HG03575 (cell line): ENCODE results near the gene SNX7.

Experiments used
- ATAC-seq: cut with Tn5 transposase; IDR thresholded peaks from one replicate; pipeline ENCODE4 v1.9.1; 2021; ENCODE audit not compliant: unreplicated experiment, insufficient number of reproducible peaks, low FRiP score; ENCODE audit errors: extremely low read depth

SNX7 gene

DNA sequence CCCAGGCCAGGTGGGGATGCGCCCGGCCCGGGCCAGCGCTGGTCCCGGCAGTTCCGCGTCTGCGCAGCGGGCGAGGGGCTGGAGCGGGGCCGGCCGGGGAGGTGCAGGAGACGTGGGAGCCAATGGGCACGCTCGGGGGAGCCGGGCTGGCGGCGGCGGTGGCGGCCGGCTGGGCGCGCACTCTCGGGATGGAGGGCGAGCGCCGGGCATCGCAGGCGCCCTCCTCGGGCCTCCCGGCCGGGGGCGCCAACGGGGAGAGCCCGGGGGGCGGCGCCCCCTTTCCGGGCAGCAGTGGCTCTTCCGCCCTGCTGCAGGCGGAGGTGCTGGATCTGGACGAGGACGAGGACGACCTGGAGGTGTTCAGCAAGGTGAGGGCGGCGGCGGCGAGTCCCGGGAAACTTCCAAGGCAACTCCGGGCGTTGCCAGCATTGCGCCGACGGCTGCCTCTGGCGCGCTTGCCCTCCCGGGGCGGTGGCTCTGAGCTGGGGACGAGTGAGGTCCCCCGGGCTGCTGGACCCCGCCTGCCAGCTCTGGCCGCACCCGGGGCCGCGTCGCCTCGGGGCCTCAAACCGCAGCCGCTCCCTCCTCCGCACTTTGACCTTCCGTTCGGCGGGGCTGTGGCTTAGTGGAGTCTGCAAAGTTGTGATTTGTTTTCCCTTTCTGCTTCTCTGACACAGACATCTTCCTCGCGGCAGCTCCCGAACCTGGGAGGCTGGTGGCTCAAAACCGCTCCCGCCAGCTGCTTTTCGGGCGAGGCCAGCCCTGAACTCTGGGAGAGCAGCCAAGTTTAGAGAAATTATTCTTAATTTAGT is at the start of gene SNX7:
Gene SNX7, plus strand, starts transcription at position 178 of the 812 bp plus-strand sequence. Its CDS starts 11 bp downstream, at position 189.
- no peak for ATAC-seq

- no peak for ATAC-seq
Measured at GRCh38 chr1:98637316-98637715, 24.2 kb upstream of the SNX7 start.

GRCh38 chr1:98638185-98638584 is 23.3 kb upstream of the SNX7 start:
- ATAC-seq, result no peak

DNA sequence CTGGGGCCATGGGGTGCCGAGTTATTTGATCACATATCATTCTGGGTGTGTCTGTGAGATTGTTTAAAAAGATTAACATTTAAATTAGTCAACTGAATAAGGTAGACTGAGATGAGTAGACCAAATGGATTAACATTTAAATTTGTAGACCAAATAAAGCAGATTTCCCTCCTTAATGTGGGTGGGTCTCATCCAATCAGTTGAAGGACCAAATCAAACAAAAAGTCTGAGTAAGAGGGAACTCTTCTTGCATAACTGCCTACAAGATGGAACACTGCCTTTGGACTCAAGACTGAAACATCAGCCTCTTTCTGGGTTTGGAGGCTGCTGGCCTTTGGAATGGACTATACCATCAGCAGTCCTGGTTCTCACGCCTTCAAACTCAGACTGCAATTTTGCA is 17.0 kb upstream of the SNX7 start:
- no peak for ATAC-seq

DNA sequence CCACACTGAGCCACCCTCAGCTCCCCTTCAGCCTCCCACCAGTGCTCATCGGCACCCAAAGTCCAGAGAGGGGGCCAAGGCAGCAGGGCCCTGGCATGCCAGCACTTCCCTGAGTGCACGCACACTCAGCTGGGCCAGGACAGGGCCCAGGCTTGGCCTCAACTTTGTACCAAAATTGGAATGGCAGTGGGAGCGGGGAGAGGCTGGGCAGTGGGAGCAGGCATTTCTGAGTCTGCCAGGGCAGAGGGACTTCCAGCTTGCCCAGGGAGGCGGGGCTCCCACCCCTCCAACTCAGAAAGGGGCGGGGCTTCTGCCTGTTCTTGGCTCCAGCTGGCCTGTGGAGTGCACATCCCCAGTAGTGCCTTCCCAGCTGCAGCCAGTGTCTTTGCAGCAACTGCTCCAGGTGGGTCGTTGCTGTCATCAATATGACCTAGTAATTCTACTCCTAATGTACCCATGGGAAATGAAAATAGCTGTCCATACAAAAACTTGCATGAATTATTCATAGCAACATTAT is 10.3 kb upstream of the SNX7 start:
- no peak for ATAC-seq

DNA sequence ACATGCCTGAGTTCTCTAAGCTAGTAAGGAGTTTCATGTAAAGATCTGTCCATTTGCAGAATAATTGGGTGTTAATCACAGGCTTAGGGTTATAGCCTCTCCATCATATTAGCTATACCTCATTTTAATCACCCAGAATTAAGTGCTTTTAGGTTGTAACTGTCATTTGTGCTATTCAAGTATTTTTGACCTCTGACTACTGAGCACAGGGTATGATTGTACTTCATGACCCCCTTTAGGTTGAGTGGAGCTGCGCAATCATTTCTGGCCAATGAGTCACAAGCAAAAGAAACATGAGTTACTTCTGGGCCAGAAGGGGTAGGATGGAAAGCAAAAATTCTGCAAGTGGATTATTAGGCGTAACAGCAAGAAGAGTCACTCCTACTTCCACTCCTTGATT is 8.4 kb upstream of the SNX7 start:
- ATAC-seq, result no peak

DNA sequence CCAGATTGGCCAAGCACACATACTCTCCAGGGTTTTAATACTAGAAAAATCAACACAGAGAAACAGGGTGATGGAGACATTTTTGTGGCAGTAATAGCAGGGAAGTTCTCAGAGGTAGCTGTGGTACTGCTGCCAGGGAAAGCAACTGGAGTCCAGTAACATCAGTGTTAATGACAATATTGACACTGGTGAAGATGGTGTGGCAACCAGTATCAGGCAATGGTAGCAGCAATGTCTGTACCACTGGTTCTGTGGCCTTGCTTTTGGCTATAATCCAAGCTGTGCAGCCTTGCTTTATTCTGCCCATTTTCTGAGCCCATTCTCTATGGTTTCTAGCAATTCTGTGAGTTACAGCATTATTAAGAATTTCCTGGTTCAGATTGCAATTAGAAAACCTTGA is 1.6 kb upstream of the SNX7 start:
- no peak for ATAC-seq

- no peak for ATAC-seq
Measured at GRCh38 chr1:98660940-98661543, 479 bp upstream of the SNX7 start.

GRCh38 chr1:98662356-98662670 is 792 bp downstream of the SNX7 start:
- ATAC-seq, result no peak

DNA sequence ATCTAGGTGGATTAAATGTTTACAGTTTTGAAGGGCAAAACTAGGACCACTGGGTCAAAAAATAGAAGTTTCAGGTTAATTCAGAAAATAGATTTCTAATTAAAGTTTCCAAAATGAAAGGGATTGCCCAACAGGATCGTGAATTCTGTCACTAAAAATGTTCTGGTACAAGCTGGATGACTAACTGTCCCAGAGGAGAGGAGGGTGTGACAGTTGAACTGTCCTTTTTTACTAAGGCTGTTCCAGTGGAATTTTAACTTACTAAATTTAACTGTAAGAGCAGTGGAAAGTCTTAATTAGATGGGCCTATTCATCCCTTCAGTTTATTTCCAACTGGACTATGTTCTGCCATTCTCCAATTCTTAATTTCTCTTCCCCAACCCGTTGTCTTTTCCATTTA is 7.2 kb downstream of the SNX7 start:
- ATAC-seq, result no peak

DNA sequence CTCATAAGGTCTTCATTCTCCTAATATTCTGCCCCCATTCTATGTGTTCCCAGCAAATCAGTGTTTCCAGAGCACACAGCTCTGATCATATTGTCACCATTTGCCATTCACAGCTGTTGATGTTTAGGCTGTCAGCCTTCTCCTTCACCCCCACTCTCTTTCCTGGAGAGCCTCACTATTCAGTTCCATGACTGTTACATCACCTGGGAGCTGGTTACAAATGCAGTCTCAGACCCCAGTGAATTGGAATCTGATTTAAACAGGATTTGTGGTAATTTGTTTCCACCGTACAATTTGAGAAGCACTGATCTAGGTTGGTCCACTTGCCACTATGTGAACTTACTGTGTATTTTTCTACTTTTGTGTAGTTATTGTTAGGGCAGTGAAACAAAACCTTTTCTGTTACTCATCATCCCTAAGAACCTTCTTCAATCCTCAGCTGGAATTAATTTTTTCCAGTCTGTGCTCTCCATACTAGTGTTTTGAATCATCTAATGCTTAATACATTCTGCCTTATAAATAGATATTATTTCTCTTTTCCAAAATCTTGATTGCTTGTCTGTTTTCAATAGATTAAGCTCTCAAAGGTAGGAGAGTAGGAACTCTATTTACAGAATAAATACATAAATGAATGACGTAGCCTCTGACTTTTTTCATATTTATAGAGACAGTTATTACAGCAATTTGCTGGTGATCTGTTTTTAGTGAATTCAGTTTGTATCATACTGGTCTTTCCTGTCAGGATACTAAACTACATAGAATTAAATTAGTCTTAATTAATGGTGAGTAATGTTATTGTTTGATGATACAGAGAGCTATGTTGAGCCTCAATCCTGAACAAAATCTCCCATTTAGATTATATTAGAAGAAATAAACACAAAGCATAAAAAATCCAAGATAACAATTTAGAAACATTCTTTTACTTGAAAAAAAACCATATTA is 8.1 kb downstream of the SNX7 start:
- ATAC-seq, result no peak

DNA sequence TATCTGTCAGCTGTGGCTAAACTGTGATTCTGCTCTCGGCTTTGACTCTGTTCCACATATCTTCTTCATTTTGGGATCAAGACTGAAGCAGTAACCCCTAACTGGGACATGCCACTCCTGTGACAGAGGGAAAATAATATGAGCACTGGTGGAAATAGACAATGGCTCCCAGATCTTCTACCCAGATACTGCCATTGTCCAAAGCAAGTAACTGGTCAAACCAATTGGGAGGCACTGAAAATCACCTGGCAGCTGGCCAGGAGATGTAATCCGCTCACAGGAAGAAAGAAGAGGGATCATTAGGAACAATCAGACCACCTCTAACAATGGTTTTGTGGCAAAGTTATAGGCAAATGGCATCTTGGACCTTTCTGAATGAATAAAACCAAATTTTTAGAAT is 10.7 kb downstream of the SNX7 start:
- ATAC-seq, result no peak

- ATAC-seq, result no peak
Measured at GRCh38 chr1:98674075-98674781, 12.7 kb downstream of the SNX7 start.

GRCh38 chr1:98675282-98675681 is 13.8 kb downstream of the SNX7 start:
- no peak for ATAC-seq

- ATAC-seq, result no peak
Measured at GRCh38 chr1:98677288-98677687, 15.8 kb downstream of the SNX7 start.

DNA sequence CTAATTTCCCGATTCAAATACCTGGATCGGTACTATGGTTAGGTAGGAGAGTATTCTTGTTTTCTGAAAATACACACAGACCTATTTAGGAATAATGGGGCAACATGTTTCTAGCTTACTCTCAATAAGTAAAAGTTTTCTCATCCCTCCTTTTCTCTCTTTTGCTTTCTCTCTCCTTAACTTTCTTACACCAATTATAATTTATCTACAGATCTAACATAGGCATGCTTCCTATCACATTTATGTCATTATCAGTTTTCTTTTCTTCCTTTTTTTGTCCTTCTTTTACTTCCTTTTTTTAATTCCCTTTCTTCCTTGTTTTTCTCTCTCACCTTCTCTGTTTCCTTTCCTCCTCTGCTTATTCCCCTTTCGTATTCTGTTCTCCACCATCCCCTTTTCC is 20.3 kb downstream of the SNX7 start:
- ATAC-seq, result no peak

- no peak for ATAC-seq
Measured at GRCh38 chr1:98688110-98688739, 26.7 kb downstream of the SNX7 start.

DNA sequence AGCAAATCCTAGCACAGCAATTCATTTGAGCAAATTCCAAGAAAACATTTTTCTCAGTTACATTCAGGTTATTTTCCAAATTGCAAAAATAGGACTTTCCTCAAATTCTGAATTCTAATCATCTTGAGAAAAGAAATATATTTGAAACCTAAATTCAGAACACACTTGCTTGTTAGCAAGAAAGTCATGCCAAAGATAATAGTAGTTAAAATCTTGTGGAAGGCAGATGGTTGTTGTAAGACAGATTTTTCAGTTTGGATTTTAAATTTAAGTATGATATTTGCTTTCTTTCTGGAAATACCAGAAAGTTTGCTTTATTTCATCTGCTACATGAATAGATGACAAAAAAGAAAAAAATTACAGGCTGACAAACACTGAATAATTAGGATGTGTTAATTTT is 29.1 kb downstream of the SNX7 start:
- ATAC-seq, result no peak

DNA sequence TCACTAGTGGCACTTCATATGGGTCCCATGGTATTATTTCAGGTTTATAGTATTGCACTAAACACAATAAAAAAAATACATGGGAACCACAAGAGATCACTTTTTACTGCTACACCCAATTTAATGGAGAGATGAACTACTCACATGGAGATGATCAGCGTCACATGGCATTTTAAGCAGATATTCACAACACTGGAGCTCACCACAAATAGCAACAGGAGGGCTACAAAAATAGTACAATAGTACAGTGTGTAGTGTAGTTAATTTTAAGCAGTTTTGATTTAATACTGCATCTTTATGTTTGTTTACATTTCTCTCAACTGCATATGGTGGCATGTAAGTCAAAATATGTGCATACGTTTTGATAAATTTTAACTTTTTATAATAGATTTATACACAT is 31.0 kb downstream of the SNX7 start:
- no peak for ATAC-seq
